ENCODE results near the gene PEX11A.
A peak's percentile ranks its signal among the peaks of the same experiment; 100 is the strongest.

Gene PEX11A

GRCh38 chr15:89664441-89665350, 25.9 kb downstream of the PEX11A start:
- TF ChIP-seq ZNF274 (IDR thresholded peaks at IDR 0.05; ENCODE audit: low read depth, low read length): no peak
- TF ChIP-seq YY1 (IDR thresholded peaks at IDR 0.05; ENCODE audit: insufficient read depth, insufficient read length): no peak
- no peak for TF ChIP-seq SUZ12 (IDR thresholded peaks at IDR 0.05; ENCODE audit: extremely low read depth, insufficient read depth, insufficient read length)
- no peak overlapping the region for H3K9ac ChIP-seq (ENCODE audit: insufficient read length, low read depth)
- peaks cover 14% of the 10 kb centered on the region for H3K4me1 ChIP-seq (ENCODE audit: insufficient read depth, insufficient read length)
- DNase-seq (ENCODE audit: low read depth, low spot score): no peak
- H3K4me3 ChIP-seq (ENCODE audit: insufficient read length, low read depth): no peak overlapping the region
- H3K27me3 ChIP-seq (ENCODE audit: insufficient read depth, insufficient read length): peaks cover 21% of the 10 kb centered on the region
- no peaks in the 10 kb centered on the region for H3K9me3 ChIP-seq (ENCODE audit: insufficient read depth, low read length)
- H3K36me3 ChIP-seq (ENCODE audit: insufficient read depth, insufficient read length, low read length): no peaks in the 10 kb centered on the region

- Histone ChIP-seq H3K27me3 (ENCODE audit: insufficient read depth, insufficient read length) (peaks cover 21% of the 10 kb centered on the region), H3K4me1 (ENCODE audit: insufficient read depth, insufficient read length) (peaks cover 14% of the 10 kb centered on the region), H3K4me3 (ENCODE audit: insufficient read length, low read depth) (no peak overlapping the region), H3K36me3 (ENCODE audit: insufficient read depth, insufficient read length, low read length) (no peaks in the 10 kb centered on the region), H3K9ac (ENCODE audit: insufficient read length, low read depth) (peak overlapping the region; percentile 22), H3K9me3 (ENCODE audit: insufficient read depth, low read length) (no peaks in the 10 kb centered on the region)
- TF ChIP-seq YY1 (IDR thresholded peaks at IDR 0.05; ENCODE audit: insufficient read depth, insufficient read length): no peak
- TF ChIP-seq SUZ12 (IDR thresholded peaks at IDR 0.05; ENCODE audit: extremely low read depth, insufficient read depth, insufficient read length): no peak
- DNase-seq (ENCODE audit: low read depth, low spot score): no peak
Measured at GRCh38 chr15:89662893-89663626, 27.5 kb downstream of the PEX11A start.

- Histone ChIP-seq H3K4me3 (ENCODE audit: insufficient read length, low read depth) (no peak overlapping the region), H3K9me3 (ENCODE audit: insufficient read depth, low read length) (no peaks in the 10 kb centered on the region), H3K4me1 (ENCODE audit: insufficient read depth, insufficient read length) (peaks cover 7% of the 10 kb centered on the region), H3K9ac (ENCODE audit: insufficient read length, low read depth) (no peak overlapping the region), H3K36me3 (ENCODE audit: insufficient read depth, insufficient read length, low read length) (no peaks in the 10 kb centered on the region), H3K27me3 (ENCODE audit: insufficient read depth, insufficient read length) (peaks cover 16% of the 10 kb centered on the region)
- TF ChIP-seq ZNF274 (IDR thresholded peaks at IDR 0.05; ENCODE audit: low read depth, low read length) (no peak), SUZ12 (IDR thresholded peaks at IDR 0.05; ENCODE audit: extremely low read depth, insufficient read depth, insufficient read length) (no peak), YY1 (IDR thresholded peaks at IDR 0.05; ENCODE audit: insufficient read depth, insufficient read length) (no peak)
- DNase-seq (ENCODE audit: low read depth, low spot score): no peak
Measured at GRCh38 chr15:89660556-89660955, 30.0 kb downstream of the PEX11A start.

GRCh38 chr15:89659295-89659694, 31.3 kb downstream of the PEX11A start:
- TF ChIP-seq ZNF274 (IDR thresholded peaks at IDR 0.05; ENCODE audit: low read depth, low read length): no peak
- TF ChIP-seq YY1 (IDR thresholded peaks at IDR 0.05; ENCODE audit: insufficient read depth, insufficient read length): no peak
- no peak for TF ChIP-seq SUZ12 (IDR thresholded peaks at IDR 0.05; ENCODE audit: extremely low read depth, insufficient read depth, insufficient read length)
- Histone ChIP-seq H3K36me3 (ENCODE audit: insufficient read depth, insufficient read length, low read length) (no peaks in the 10 kb centered on the region), H3K4me3 (ENCODE audit: insufficient read length, low read depth) (no peak overlapping the region), H3K4me1 (ENCODE audit: insufficient read depth, insufficient read length) (peaks cover 7% of the 10 kb centered on the region), H3K9ac (ENCODE audit: insufficient read length, low read depth) (no peak overlapping the region), H3K9me3 (ENCODE audit: insufficient read depth, low read length) (no peaks in the 10 kb centered on the region), H3K27me3 (ENCODE audit: insufficient read depth, insufficient read length) (peaks cover 10% of the 10 kb centered on the region)
- DNase-seq (ENCODE audit: low read depth, low spot score): no peak

GRCh38 chr15:89657686-89658200, 32.8 kb downstream of the PEX11A start:
- TF ChIP-seq SUZ12 (IDR thresholded peaks at IDR 0.05; ENCODE audit: extremely low read depth, insufficient read depth, insufficient read length) (no peak), ZNF274 (IDR thresholded peaks at IDR 0.05; ENCODE audit: low read depth, low read length) (no peak), YY1 (IDR thresholded peaks at IDR 0.05; ENCODE audit: insufficient read depth, insufficient read length) (no peak)
- Histone ChIP-seq H3K9me3 (ENCODE audit: insufficient read depth, low read length) (no peaks in the 10 kb centered on the region), H3K36me3 (ENCODE audit: insufficient read depth, insufficient read length, low read length) (peaks cover 8% of the 10 kb centered on the region), H3K4me1 (ENCODE audit: insufficient read depth, insufficient read length) (peaks cover 7% of the 10 kb centered on the region), H3K9ac (ENCODE audit: insufficient read length, low read depth) (no peak overlapping the region), H3K27me3 (ENCODE audit: insufficient read depth, insufficient read length) (peaks cover 10% of the 10 kb centered on the region), H3K4me3 (ENCODE audit: insufficient read length, low read depth) (no peak overlapping the region)
- DNase-seq (ENCODE audit: low read depth, low spot score): no peak

- H3K9me3 ChIP-seq (ENCODE audit: insufficient read depth, low read length): no peaks in the 10 kb centered on the region
- no peak for DNase-seq (ENCODE audit: low read depth, low spot score)
- H3K9ac ChIP-seq (ENCODE audit: insufficient read length, low read depth): no peak overlapping the region
- TF ChIP-seq ZNF274 (IDR thresholded peaks at IDR 0.05; ENCODE audit: low read depth, low read length) (no peak), YY1 (IDR thresholded peaks at IDR 0.05; ENCODE audit: insufficient read depth, insufficient read length) (no peak), SUZ12 (IDR thresholded peaks at IDR 0.05; ENCODE audit: extremely low read depth, insufficient read depth, insufficient read length) (no peak)
- peaks cover 3% of the 10 kb centered on the region for H3K4me1 ChIP-seq (ENCODE audit: insufficient read depth, insufficient read length)
- H3K4me3 ChIP-seq (ENCODE audit: insufficient read length, low read depth): no peak overlapping the region
- H3K27me3 ChIP-seq (ENCODE audit: insufficient read depth, insufficient read length): peaks cover 10% of the 10 kb centered on the region
- peaks cover 22% of the 10 kb centered on the region for H3K36me3 ChIP-seq (ENCODE audit: insufficient read depth, insufficient read length, low read length)
Measured at GRCh38 chr15:89656116-89656815, 34.3 kb downstream of the PEX11A start.

Measured in NT2/D1 (cell line).